Measurements from ENCODE around the gene ENTPD2. TPM values are rescaled to one million over a fixed set of nuclear protein-coding genes. Genes with fewer than 3 reads are reported as not detected.

The ENTPD2 gene
- total and polyA plus RNA-seq, 10 of the 15 experiments (the other 5 are each of a cell fraction or from before 2014, with no cell fraction given) = 0.15 to 1.8 (median 0.65) TPM; not detected in 2

DNA sequence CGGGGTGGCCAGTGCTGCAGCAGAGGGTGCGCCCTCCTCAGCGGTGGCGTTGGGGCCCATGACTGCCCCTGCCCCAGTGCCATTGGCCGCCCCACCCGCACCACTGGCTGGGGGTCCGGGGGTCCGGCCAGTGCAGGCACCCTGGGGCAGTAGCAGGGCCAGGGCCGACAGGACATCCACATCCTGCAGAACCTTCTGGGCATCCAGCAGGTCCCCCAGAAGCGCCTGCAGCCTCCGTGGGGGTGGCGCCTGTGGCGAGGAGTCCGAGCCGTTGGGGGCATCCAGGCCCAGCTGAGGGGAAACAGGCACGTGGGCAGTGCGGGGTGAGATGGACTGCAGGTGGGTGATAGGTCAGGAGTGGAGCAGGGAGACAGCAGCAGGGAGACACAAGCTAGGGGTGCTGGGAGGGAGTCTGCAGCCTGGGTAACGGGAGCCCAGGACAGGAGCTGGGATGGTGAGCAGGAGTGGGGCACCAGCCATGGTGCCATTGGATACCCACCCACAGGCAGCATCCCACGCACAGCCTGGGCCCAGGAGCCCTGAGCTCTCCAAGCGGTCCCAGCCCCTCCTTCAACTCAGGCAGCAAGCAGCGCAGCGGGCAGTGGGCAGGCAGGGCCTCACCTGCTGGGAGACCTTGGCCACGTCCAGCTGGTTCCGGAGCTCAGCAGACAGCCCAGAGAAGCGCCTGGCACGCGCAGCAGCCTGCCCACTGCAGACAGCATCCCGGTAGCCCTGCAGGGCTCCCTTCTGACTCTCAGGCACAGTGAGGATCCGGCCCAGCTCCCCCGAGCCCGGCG lies 32.9 kb downstream of the ENTPD2 start (continued):
- TF ChIP-seq FOS (IDR thresholded peaks at IDR 0.05; ENCODE audit: borderline replicate concordance, extremely low read depth, insufficient read length) = no peak

DNA sequence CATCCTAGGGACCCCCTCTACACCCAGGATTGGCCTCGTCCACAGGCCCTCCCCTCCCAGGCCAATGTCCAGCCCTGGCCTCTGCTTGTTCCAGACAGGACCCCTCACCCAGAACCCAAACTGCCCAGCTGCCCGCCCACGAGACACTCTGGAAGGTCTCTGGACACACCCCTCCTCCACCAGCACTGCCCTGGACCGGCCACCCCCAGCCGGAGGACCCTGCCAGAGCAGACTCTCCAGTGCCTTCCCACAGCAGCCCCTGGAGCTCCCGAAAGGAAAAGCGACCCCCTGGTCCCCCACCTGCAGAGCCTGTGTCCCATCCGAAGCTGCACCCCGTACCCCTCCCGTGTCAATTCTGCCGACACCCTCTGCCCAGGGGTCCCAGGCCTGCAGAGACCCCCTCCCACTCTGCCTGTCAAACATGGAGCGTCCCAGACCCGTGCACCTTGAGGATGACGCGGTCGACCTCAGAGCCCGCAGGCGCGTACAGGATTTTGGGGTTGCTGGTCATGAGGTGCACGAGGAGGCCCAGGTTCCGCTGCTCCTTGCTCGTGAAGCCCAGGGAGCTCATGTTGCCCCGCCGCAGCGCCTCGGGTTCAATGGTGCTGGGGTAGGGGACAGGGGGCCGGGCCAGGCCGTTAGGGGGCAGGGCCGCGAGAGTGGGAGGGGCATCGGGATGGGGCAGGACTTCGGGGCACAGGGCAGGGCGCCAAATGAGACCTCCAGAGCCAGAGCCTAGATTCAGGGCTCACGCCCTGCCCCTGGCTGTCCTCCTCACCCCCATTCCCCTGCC lies 33.8 kb downstream of the ENTPD2 start:
- H3K36me3 ChIP-seq (ENCODE audit: control insufficient read depth in 2 of 2, insufficient read depth in 2 of 2, low read length in 1 of 2) = no peaks in the 10 kb centered on the region
- H4K20me1 ChIP-seq (ENCODE audit: control insufficient read depth, insufficient read depth) = no peaks in the 10 kb centered on the region
- no peak overlapping the region for H2AFZ ChIP-seq (ENCODE audit: control insufficient read depth, low read depth, low read length)
- H3K9ac ChIP-seq (ENCODE audit: control insufficient read depth, insufficient read depth, low read length) = no peak overlapping the region
- DNase-seq (ENCODE audit: low read depth, low spot score) = no peak
- H3K4me1 ChIP-seq (ENCODE audit: control insufficient read depth, insufficient read depth, low read length) = no peaks in the 10 kb centered on the region
- H3K4me2 ChIP-seq (ENCODE audit: control insufficient read depth, insufficient read depth) = no peak overlapping the region
- H3K9me3 ChIP-seq (replicated peaks; ENCODE audit: control insufficient read depth, insufficient read depth, low read length) = no peaks in the 10 kb centered on the region; the same call in 2 of the 3 replicates
- ChIA-PET CTCF (interaction anchor here (0.6 to 1.5 kb wide), 4 partner anchors 15 to 211 kb away, joined by 3 to 7 read pairs (median 4); no protein-coding TSS in a partner anchor), RAD21 (ENCODE audit: unreplicated experiment) (no interaction called here), POLR2A (interaction anchor here (0.6 to 1.3 kb wide), 2 partner anchors 10 to 27 kb away, joined by 3 to 4 read pairs; no protein-coding TSS in a partner anchor), SMC1A (ENCODE audit: uncharacterized antibody, unreplicated experiment) (no interaction called here)
- H3K27ac ChIP-seq (ENCODE audit: control insufficient read depth, insufficient read depth) = no peak overlapping the region
- no peaks in the 10 kb centered on the region for H3K79me2 ChIP-seq (ENCODE audit: control insufficient read depth, insufficient read depth, low read length)
- intact Hi-C loops (cut with micrococcal nuclease; ENCODE audit: unreplicated experiment) = no loop called here
- 74% methylated on average over 27 of the region's 34 CpGs for WGBS (ENCODE audit: insufficient coverage, insufficient replicate concordance, low lambda C conversion rate, missing lambda C conversion rate)
- H3K4me3 ChIP-seq = no peak overlapping the region
- in situ Hi-C loops (cut with MboI) = no loop called here
- H3K27me3 ChIP-seq (replicated peaks in 1 of 2; ENCODE audit: control insufficient read depth in 2 of 2, insufficient read depth in 2 of 2, low read length in 1 of 2) = no peaks in the 10 kb centered on the region
- no peak for FAIRE-seq
- no TSS peak for BruUV-seq (replicated peaks)
- no peak for ATAC-seq
- TF ChIP-seq, protein P1, sequence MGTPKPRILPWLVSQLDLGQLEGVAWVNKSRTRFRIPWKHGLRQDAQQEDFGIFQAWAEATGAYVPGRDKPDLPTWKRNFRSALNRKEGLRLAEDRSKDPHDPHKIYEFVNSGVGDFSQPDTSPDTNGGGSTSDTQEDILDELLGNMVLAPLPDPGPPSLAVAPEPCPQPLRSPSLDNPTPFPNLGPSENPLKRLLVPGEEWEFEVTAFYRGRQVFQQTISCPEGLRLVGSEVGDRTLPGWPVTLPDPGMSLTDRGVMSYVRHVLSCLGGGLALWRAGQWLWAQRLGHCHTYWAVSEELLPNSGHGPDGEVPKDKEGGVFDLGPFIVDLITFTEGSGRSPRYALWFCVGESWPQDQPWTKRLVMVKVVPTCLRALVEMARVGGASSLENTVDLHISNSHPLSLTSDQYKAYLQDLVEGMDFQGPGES (IDR thresholded peaks at IDR 0.05) = no peak
- TF ChIP-seq SRF (IDR thresholded peaks at IDR 0.05; ENCODE audit: low read depth in 2 of 2, low read length in 2 of 2) (no peak), SMARCA5 (IDR thresholded peaks at IDR 0.05) (no peak), HDGF (IDR thresholded peaks at IDR 0.05) (no peak), SIX5 (IDR thresholded peaks at IDR 0.05; ENCODE audit: low read depth, low read length, severe bottlenecking) (no peak), NFXL1 (IDR thresholded peaks at IDR 0.05; ENCODE audit: borderline replicate concordance) (no peak), CEBPB (IDR thresholded peaks at IDR 0.05; ENCODE audit: borderline replicate concordance in 1 of 2, low read depth in 2 of 2, low read length in 2 of 2) (no peak), NR2C2 (IDR thresholded peaks at IDR 0.05; ENCODE audit: borderline replicate concordance, control insufficient read depth, insufficient read length, low read depth) (no peak)
- TF ChIP-seq, protein P2, sequence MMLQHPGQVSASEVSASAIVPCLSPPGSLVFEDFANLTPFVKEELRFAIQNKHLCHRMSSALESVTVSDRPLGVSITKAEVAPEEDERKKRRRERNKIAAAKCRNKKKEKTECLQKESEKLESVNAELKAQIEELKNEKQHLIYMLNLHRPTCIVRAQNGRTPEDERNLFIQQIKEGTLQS (IDR thresholded peaks at IDR 0.05; ENCODE audit: borderline replicate concordance, extremely low read depth, low read depth, low read length) = no peak
- TF ChIP-seq, protein P3, sequence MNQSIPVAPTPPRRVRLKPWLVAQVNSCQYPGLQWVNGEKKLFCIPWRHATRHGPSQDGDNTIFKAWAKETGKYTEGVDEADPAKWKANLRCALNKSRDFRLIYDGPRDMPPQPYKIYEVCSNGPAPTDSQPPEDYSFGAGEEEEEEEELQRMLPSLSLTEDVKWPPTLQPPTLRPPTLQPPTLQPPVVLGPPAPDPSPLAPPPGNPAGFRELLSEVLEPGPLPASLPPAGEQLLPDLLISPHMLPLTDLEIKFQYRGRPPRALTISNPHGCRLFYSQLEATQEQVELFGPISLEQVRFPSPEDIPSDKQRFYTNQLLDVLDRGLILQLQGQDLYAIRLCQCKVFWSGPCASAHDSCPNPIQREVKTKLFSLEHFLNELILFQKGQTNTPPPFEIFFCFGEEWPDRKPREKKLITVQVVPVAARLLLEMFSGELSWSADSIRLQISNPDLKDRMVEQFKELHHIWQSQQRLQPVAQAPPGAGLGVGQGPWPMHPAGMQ (IDR thresholded peaks at IDR 0.05; ENCODE audit: borderline replicate concordance) = no peak
- TF ChIP-seq, protein P4, sequence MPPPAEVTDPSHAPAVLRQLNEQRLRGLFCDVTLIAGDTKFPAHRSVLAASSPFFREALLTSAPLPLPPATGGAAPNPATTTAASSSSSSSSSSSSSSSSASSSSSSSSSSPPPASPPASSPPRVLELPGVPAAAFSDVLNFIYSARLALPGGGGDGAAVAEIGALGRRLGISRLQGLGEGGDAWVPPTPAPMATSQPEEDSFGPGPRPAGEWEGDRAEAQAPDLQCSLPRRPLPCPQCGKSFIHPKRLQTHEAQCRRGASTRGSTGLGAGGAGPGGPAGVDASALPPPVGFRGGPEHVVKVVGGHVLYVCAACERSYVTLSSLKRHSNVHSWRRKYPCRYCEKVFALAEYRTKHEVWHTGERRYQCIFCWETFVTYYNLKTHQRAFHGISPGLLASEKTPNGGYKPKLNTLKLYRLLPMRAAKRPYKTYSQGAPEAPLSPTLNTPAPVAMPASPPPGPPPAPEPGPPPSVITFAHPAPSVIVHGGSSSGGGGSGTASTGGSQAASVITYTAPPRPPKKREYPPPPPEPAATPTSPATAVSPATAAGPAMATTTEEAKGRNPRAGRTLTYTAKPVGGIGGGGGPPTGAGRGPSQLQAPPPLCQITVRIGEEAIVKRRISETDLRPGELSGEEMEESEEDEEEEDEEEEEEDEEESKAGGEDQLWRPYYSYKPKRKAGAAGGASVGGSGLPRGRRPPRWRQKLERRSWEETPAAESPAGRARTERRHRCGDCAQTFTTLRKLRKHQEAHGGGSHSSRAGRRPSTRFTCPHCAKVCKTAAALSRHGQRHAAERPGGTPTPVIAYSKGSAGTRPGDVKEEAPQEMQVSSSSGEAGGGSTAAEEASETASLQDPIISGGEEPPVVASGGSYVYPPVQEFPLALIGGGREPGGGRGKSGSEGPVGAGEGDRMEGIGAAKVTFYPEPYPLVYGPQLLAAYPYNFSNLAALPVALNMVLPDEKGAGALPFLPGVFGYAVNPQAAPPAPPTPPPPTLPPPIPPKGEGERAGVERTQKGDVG (CRISPR knock-in tag; IDR thresholded peaks at IDR 0.05) = no peak
